ENCODE data around the gene MFAP3L.

MFAP3L gene

GRCh38 chr4:169987327-169988228 is 38.6 kb downstream of the MFAP3L start:
- no peak overlapping the region for H3K27ac ChIP-seq
- TF ChIP-seq CTCF (conservative IDR thresholded peaks at IDR 0.05), result no peak

GRCh38 chr4:169986369-169986768 is 39.8 kb downstream of the MFAP3L start:
- no peak for TF ChIP-seq CTCF (conservative IDR thresholded peaks at IDR 0.05)

GRCh38 chr4:169985881-169986280 is 40.3 kb downstream of the MFAP3L start:
- no peak overlapping the region for H3K27ac ChIP-seq
- TF ChIP-seq CTCF (conservative IDR thresholded peaks at IDR 0.05), result no peak

More at GRCh38 chr4:169986369-169986768, 39.8 kb downstream of the MFAP3L start:
- no peak overlapping the region for H3K27ac ChIP-seq

- no peak overlapping the region for H3K27ac ChIP-seq
Measured at GRCh38 chr4:169984745-169985144, 41.5 kb downstream of the MFAP3L start.

GRCh38 chr4:169984173-169984572 is 42.0 kb downstream of the MFAP3L start:
- H3K27ac ChIP-seq, result no peak overlapping the region
- no peak for TF ChIP-seq CTCF (conservative IDR thresholded peaks at IDR 0.05)

More at GRCh38 chr4:169984745-169985144, 41.5 kb downstream of the MFAP3L start:
- TF ChIP-seq CTCF (conservative IDR thresholded peaks at IDR 0.05), result no peak

GRCh38 chr4:169976951-169977350 is 49.2 kb downstream of the MFAP3L start:
- no peak for TF ChIP-seq CTCF (conservative IDR thresholded peaks at IDR 0.05)
- H3K27ac ChIP-seq, result no peak overlapping the region

GRCh38 chr4:169975838-169976796 is 50.1 kb downstream of the MFAP3L start:
- no peak overlapping the region for H3K27ac ChIP-seq
- no peak for TF ChIP-seq CTCF (conservative IDR thresholded peaks at IDR 0.05)
